ENCODE measurements around the gene MAB21L3. TPM values are rescaled to one million over a fixed set of nuclear protein-coding genes. Genes with fewer than 3 reads are reported as not detected.

Gene MAB21L3
- total and polyA plus RNA-seq, 2 of the 13 experiments (the other 11 are each of a cell fraction or from before 2014, with no cell fraction given), result 0.55 to 4.1 TPM

DNA sequence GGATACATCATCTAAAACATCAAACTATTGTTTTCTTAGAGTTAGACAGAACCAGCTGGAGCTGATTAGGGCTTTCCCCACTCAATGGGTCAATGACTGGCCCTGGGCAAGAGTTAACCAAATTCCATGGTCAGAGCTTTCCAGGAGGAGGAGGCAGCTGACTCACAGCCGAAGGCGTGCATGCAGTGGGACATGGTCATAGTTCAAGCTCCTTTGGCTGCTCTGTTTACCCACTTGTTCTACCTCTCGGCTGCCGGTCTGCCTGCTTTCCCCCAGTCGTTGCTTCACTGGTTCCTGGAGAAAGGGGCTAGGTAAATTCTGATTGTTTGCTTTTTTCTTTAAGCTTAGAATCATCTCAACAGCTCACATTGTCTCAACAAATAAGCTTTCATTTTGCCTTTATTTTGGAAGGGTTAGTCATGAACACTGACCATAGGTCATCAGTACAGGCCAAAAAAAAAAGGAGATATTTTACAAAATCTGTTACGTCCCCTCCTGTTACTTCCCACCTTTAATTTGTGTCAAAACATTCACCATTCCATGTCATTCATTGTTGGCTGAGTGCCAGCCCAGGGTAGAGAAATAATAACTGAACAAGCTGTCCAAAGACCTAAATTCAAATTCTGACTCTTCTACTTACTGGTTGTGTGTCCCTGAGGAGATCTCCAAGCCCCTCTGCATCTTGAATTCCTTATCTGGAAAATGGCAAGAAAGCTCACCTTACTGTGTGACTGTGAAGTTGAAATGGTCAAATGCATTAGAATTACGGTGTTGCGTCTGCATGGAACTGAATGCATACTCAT, 12.0 kb downstream of the MAB21L3 start (continued):
- TF ChIP-seq, protein P1, sequence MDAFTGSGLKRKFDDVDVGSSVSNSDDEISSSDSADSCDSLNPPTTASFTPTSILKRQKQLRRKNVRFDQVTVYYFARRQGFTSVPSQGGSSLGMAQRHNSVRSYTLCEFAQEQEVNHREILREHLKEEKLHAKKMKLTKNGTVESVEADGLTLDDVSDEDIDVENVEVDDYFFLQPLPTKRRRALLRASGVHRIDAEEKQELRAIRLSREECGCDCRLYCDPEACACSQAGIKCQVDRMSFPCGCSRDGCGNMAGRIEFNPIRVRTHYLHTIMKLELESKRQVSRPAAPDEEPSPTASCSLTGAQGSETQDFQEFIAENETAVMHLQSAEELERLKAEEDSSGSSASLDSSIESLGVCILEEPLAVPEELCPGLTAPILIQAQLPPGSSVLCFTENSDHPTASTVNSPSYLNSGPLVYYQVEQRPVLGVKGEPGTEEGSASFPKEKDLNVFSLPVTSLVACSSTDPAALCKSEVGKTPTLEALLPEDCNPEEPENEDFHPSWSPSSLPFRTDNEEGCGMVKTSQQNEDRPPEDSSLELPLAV (CRISPR knock-in tag; conservative IDR thresholded peaks at IDR 0.05; ENCODE audit: low read depth), result no peak
- TF ChIP-seq DR1 (CRISPR knock-in tag; IDR thresholded peaks at IDR 0.05), result no peak
- TF ChIP-seq, protein P2, sequence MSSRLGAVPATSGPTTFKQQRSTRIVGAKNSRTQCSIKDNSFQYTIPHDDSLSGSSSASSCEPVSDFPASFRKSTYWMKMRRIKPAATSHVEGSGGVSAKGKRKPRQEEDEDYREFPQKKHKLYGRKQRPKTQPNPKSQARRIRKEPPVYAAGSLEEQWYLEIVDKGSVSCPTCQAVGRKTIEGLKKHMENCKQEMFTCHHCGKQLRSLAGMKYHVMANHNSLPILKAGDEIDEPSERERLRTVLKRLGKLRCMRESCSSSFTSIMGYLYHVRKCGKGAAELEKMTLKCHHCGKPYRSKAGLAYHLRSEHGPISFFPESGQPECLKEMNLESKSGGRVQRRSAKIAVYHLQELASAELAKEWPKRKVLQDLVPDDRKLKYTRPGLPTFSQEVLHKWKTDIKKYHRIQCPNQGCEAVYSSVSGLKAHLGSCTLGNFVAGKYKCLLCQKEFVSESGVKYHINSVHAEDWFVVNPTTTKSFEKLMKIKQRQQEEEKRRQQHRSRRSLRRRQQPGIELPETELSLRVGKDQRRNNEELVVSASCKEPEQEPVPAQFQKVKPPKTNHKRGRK (CRISPR knock-in tag; IDR thresholded peaks at IDR 0.05), result no peak
- no peak for TF ChIP-seq NPAS2 (CRISPR knock-in tag; IDR thresholded peaks at IDR 0.05; ENCODE audit: borderline replicate concordance)
- TF ChIP-seq, protein P3, sequence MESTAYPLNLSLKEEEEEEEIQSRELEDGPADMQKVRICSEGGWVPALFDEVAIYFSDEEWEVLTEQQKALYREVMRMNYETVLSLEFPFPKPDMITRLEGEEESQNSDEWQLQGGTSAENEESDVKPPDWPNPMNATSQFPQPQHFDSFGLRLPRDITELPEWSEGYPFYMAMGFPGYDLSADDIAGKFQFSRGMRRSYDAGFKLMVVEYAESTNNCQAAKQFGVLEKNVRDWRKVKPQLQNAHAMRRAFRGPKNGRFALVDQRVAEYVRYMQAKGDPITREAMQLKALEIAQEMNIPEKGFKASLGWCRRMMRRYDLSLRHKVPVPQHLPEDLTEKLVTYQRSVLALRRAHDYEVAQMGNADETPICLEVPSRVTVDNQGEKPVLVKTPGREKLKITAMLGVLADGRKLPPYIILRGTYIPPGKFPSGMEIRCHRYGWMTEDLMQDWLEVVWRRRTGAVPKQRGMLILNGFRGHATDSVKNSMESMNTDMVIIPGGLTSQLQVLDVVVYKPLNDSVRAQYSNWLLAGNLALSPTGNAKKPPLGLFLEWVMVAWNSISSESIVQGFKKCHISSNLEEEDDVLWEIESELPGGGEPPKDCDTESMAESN (CRISPR knock-in tag; conservative IDR thresholded peaks at IDR 0.05), result peak; percentile 65
- TF ChIP-seq, protein P4, sequence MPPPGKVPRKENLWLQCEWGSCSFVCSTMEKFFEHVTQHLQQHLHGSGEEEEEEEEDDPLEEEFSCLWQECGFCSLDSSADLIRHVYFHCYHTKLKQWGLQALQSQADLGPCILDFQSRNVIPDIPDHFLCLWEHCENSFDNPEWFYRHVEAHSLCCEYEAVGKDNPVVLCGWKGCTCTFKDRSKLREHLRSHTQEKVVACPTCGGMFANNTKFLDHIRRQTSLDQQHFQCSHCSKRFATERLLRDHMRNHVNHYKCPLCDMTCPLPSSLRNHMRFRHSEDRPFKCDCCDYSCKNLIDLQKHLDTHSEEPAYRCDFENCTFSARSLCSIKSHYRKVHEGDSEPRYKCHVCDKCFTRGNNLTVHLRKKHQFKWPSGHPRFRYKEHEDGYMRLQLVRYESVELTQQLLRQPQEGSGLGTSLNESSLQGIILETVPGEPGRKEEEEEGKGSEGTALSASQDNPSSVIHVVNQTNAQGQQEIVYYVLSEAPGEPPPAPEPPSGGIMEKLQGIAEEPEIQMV (CRISPR knock-in tag; IDR thresholded peaks at IDR 0.05; ENCODE audit: low read depth), result no peak
- no peak for TF ChIP-seq ZNF556 (CRISPR knock-in tag; IDR thresholded peaks at IDR 0.05; ENCODE audit: borderline replicate concordance)
- TF ChIP-seq FOXA3 (CRISPR knock-in tag; IDR thresholded peaks at IDR 0.05), result peak; percentile 89
- TF ChIP-seq, protein P5, sequence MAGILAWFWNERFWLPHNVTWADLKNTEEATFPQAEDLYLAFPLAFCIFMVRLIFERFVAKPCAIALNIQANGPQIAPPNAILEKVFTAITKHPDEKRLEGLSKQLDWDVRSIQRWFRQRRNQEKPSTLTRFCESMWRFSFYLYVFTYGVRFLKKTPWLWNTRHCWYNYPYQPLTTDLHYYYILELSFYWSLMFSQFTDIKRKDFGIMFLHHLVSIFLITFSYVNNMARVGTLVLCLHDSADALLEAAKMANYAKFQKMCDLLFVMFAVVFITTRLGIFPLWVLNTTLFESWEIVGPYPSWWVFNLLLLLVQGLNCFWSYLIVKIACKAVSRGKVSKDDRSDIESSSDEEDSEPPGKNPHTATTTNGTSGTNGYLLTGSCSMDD (CRISPR knock-in tag; IDR thresholded peaks at IDR 0.05), result no peak
- TF ChIP-seq CCAR2 (optimal IDR thresholded peaks at IDR 0.05; ENCODE audit: low read depth, low read length), result no peak
- TF ChIP-seq MYC (CRISPR knock-in tag; IDR thresholded peaks at IDR 0.05; ENCODE audit: borderline replicate concordance), result peak; percentile 77; the same call in 1 of the 2 replicates
- TF ChIP-seq, protein P6, sequence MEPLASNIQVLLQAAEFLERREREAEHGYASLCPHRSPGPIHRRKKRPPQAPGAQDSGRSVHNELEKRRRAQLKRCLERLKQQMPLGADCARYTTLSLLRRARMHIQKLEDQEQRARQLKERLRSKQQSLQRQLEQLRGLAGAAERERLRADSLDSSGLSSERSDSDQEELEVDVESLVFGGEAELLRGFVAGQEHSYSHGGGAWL (CRISPR knock-in tag; IDR thresholded peaks at IDR 0.05), result 0 out of 2 replicates have a peak, but pooled peaks have one; percentile 32
- no peak for TF ChIP-seq SRF (IDR thresholded peaks at IDR 0.05; ENCODE audit: low read depth, low read length)
- TF ChIP-seq PHF8 (CRISPR knock-in tag; IDR thresholded peaks at IDR 0.05), result no peak
- TF ChIP-seq ZNF451 (CRISPR knock-in tag; IDR thresholded peaks at IDR 0.05), result peak; percentile 43; the same call in 1 of the 2 replicates
- TF ChIP-seq BHLHE40 (IDR thresholded peaks at IDR 0.05; ENCODE audit: low read length), result peak; percentile 60; the same call in 1 of the 2 replicates
- no peak for TF ChIP-seq ATRX (CRISPR knock-in tag; IDR thresholded peaks at IDR 0.05; ENCODE audit: borderline replicate concordance)
- no peak for TF ChIP-seq ATM (IDR thresholded peaks at IDR 0.05; ENCODE audit: borderline replicate concordance)
- TF ChIP-seq ZNF337 (CRISPR knock-in tag; IDR thresholded peaks at IDR 0.05; ENCODE audit: borderline replicate concordance, low read depth), result no peak
- TF ChIP-seq JUND (CRISPR knock-in tag; IDR thresholded peaks at IDR 0.05), result peak; percentile 85
- no peak for TF ChIP-seq U2AF1 (optimal IDR thresholded peaks at IDR 0.05; ENCODE audit: low read depth, low read length)
- TF ChIP-seq ZNF709 (CRISPR knock-in tag; IDR thresholded peaks at IDR 0.05), result no peak
